ENCODE measurements around the gene PRKCA. TPM values are rescaled to one million over a fixed set of nuclear protein-coding genes. Genes with fewer than 3 reads are reported as not detected.

PRKCA gene
- total RNA-seq, 1 experiment from 2014 or later, result 29.6 TPM

GRCh38 chr17:66422186-66422585, 119.8 kb downstream of the PRKCA start:
- H3K4me1 Mint-ChIP-seq (ENCODE audit: low read depth, unreplicated experiment), result peaks cover 36% of the 10 kb centered on the region
- H3K27me3 Mint-ChIP-seq (ENCODE audit: insufficient read depth, unreplicated experiment), result no peaks in the 10 kb centered on the region
- BruUV-seq (replicated peaks), result no TSS peak
- H3K36me3 Mint-ChIP-seq (ENCODE audit: insufficient read depth, unreplicated experiment), result peaks cover 8% of the 10 kb centered on the region
- H3K9me3 Mint-ChIP-seq (ENCODE audit: unreplicated experiment), result no peaks in the 10 kb centered on the region
- ChIA-PET POLR2A (no interaction called here), CTCF (interaction anchor here (0.6 kb wide), 1 partner anchor 112 kb away, joined by 3 read pairs; no protein-coding TSS in a partner anchor)
- no peaks in the 10 kb centered on the region for H3K9me3 ChIP-seq
- no peak overlapping the region for H3K27ac Mint-ChIP-seq (ENCODE audit: unreplicated experiment)
- TF ChIP-seq CTCF (IDR thresholded peaks at IDR 0.05; ENCODE audit: insufficient read depth in 1 of 2, low read depth in 1 of 2, low read length in 1 of 2, severe bottlenecking in 1 of 2, unreplicated experiment in 1 of 2), result no peak
- no peak overlapping the region for H3K4me3 ChIP-seq (ENCODE audit: low read depth, low read length)
- no peak for DNase-seq
- intact Hi-C loops (cut with micrococcal nuclease; ENCODE audit: unreplicated experiment), result no loop called here
- H3K36me3 ChIP-seq (ENCODE audit: control insufficient read depth, insufficient read depth, low read length), result no peaks in the 10 kb centered on the region
- H3K27me3 ChIP-seq (replicated peaks; ENCODE audit: control insufficient read depth, insufficient read depth, low read length), result no peaks in the 10 kb centered on the region
- no peak overlapping the region for H3K4me3 Mint-ChIP-seq (ENCODE audit: unreplicated experiment)
- H3K4me1 ChIP-seq, result peaks cover 41% of the 10 kb centered on the region

GRCh38 chr17:66423056-66423955, 120.9 kb downstream of the PRKCA start:
- Histone ChIP-seq H3K4me1 (peaks cover 42% of the 10 kb centered on the region), H3K4me3 (ENCODE audit: low read depth, low read length) (no peak overlapping the region), H3K36me3 (ENCODE audit: control insufficient read depth, insufficient read depth, low read length) (no peaks in the 10 kb centered on the region), H3K27me3 (replicated peaks; ENCODE audit: control insufficient read depth, insufficient read depth, low read length) (no peaks in the 10 kb centered on the region), H3K9me3 (no peaks in the 10 kb centered on the region)
- Mint-ChIP-seq H3K9me3 (ENCODE audit: unreplicated experiment) (no peaks in the 10 kb centered on the region), H3K4me1 (ENCODE audit: low read depth, unreplicated experiment) (peaks cover 26% of the 10 kb centered on the region), H3K36me3 (ENCODE audit: insufficient read depth, unreplicated experiment) (peaks cover 8% of the 10 kb centered on the region), H3K27ac (ENCODE audit: unreplicated experiment) (no peak overlapping the region), H3K4me3 (ENCODE audit: unreplicated experiment) (no peak overlapping the region), H3K27me3 (ENCODE audit: insufficient read depth, unreplicated experiment) (no peaks in the 10 kb centered on the region)
- no TSS peak for BruUV-seq (replicated peaks)
- ChIA-PET CTCF (no interaction called here), POLR2A (no interaction called here)
- TF ChIP-seq CTCF (IDR thresholded peaks at IDR 0.05; ENCODE audit: insufficient read depth in 1 of 2, low read depth in 1 of 2, low read length in 1 of 2, severe bottlenecking in 1 of 2, unreplicated experiment in 1 of 2), result no peak
- DNase-seq, result no peak
- intact Hi-C loops (cut with micrococcal nuclease; ENCODE audit: unreplicated experiment), result no loop called here

- intact Hi-C loops (cut with micrococcal nuclease; ENCODE audit: unreplicated experiment), result loop anchor here (1.0 to 2.0 kb wide), 4 partner anchors 121 to 226 kb away; no protein-coding TSS in a partner anchor
- DNase-seq, result no peak
- Histone ChIP-seq H3K4me3 (ENCODE audit: low read depth, low read length) (no peak overlapping the region), H3K4me1 (peaks cover 25% of the 10 kb centered on the region), H3K9me3 (no peaks in the 10 kb centered on the region), H3K36me3 (ENCODE audit: control insufficient read depth, insufficient read depth, low read length) (no peaks in the 10 kb centered on the region), H3K27me3 (replicated peaks; ENCODE audit: control insufficient read depth, insufficient read depth, low read length) (no peaks in the 10 kb centered on the region)
- no peak for TF ChIP-seq CTCF (IDR thresholded peaks at IDR 0.05; ENCODE audit: insufficient read depth in 1 of 2, low read depth in 1 of 2, low read length in 1 of 2, severe bottlenecking in 1 of 2, unreplicated experiment in 1 of 2)
- CTCF ChIA-PET, result interaction anchor here (0.6 kb wide), 1 partner anchor 34 kb away, joined by 6 read pairs; no protein-coding TSS in a partner anchor
- Mint-ChIP-seq H3K4me3 (ENCODE audit: unreplicated experiment) (no peak overlapping the region), H3K27me3 (ENCODE audit: insufficient read depth, unreplicated experiment) (no peaks in the 10 kb centered on the region), H3K27ac (ENCODE audit: unreplicated experiment) (peak overlapping the region; percentile 5), H3K4me1 (ENCODE audit: low read depth, unreplicated experiment) (peaks cover 21% of the 10 kb centered on the region), H3K9me3 (ENCODE audit: unreplicated experiment) (no peaks in the 10 kb centered on the region), H3K36me3 (ENCODE audit: insufficient read depth, unreplicated experiment) (peaks cover 6% of the 10 kb centered on the region)
- POLR2A ChIA-PET, result no interaction called here
- BruUV-seq (replicated peaks), result no TSS peak
Measured at GRCh38 chr17:66425756-66426396, 123.5 kb downstream of the PRKCA start.

All from Caco-2 (cell line).